GM20431 (cell line): ENCODE data around the gene HES6.

ENCODE experiments used
- in situ Hi-C: fragments of 300-500 bp; cut with MseI, MboI; formaldehyde crosslinking; loops from one replicate; pipeline ENCODE4 v1.15.0; 2020; ENCODE audit warnings: low sequenced_read_pairs; ENCODE audit not compliant: unreplicated experiment

The HES6 gene

GRCh38 chr2:238216651-238217184 is 23.1 kb downstream of the HES6 start:
- in situ Hi-C loops, result no loop called here

DNA sequence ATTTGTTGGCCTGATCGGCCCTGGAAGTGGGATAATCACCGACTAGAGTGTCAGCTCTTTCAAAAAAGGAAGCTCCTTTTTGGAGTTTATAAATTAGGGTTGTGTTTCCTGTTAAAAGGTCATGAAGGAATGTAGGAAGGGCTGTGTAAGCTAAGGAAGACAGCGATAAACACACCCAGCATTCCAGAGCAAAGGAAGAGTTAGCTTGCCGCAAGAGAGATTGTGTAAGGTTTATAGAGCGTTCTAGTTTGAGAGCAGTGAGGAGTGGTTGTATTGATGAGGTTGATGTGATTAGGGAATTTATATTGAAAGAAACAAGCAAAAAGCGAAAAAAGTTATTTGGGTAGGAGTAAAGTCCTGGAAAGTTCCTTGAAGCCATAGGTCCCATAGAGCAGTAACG is 32.8 kb downstream of the HES6 start:
- in situ Hi-C loops, result no loop called here

- in situ Hi-C loops, result no loop called here
Observed at GRCh38 chr2:238203973-238204683, 35.7 kb downstream of the HES6 start.

- in situ Hi-C loops, result no loop called here
Observed at GRCh38 chr2:238203094-238203972, 36.5 kb downstream of the HES6 start, which contains the start of gene ILKAP. Gene ILKAP, minus strand, starts transcription at chr2:238203695. Its CDS starts 142 bp downstream, at chr2:238203553.

DNA sequence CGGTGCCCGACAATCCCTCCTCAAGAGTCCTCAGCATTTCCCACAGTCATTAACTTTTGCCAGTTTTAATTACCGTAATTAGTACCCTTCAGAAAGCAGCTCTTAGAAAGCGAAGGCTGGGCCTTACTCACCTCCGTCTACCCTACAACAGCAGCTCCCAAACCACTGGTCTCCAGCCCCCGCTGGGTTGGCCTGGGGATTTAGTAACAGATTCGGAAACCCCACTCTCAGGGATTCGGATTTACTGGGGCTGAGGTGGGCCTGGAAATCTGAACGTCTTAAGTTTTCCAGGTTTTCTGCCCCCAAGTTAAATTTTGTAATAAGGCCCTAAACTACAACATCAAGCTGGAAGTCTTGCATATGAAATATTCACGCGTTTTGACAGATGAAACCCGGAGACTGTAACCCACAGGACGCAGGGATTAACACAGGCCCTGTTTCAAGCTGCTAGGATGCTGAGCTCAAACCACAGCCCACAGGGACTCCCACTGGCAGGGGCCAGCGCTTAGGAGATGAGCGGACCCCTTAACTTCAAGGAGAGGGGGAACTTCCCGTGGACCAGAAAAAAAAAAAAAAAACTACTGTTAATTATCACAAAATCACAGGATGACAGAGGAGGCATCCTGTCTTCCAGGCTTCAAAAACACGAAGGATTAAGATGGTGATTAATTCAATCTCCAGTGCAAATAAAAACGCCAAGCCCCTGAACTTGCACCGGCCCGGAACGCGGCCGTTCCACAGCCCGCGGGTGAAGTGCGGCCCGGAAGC is 37.3 kb downstream of the HES6 start:
- in situ Hi-C loops, result no loop called here

- in situ Hi-C loops, result no loop called here
Observed at GRCh38 chr2:238190445-238190844, 49.4 kb downstream of the HES6 start.
